DMS 273 treated with DMSO at 0.1 percent for 48 hours (cell line): ENCODE data around the gene SEC24D.
A peak's percentile ranks its signal among the peaks of the same experiment; 100 is the strongest.

Experiments
- DNase-seq: peaks from one replicate; lab custom pipeline; 2025; lab: John Stamatoyannopoulos, UW

SEC24D gene

DNA sequence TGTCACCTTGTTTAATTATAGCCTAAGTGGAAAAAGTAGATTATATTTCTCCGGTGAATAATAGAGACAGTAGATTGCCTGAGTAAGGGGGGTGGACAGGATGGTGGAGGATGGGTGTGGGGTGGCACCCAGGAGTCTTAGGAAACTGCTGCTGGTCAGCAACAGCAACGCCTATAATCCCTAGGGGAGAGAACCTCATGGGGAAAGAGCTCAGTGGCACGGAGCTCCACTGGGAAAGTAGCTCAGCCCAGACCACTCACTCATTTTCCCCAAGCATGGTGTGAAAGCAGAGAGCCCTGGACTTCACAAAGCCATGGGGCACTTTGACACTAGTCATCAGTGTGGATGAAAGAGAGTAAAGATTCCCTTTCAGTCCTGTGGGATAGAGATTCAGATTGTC, 119.6 kb downstream of the SEC24D start:
- DNase-seq, result no peak

DNA sequence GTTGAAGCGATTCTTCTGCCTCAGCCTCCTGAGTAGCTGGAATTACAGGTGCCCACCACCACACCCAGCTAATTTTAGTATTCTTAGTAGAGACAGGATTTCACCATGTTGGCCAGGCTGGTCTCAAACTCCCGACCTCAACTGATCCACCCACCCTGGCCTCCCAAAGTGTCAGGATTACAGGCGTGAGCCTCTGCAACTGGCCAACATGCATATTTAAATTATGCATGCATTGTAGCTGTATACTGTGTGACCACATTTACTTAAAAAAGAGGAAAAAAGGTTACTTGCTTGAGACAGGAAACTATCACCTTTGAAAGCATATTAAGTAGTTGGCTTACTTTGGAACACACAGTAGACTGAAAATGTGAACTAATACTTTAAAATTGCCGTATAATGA, 121.2 kb downstream of the SEC24D start:
- DNase-seq, result no peak

DNA sequence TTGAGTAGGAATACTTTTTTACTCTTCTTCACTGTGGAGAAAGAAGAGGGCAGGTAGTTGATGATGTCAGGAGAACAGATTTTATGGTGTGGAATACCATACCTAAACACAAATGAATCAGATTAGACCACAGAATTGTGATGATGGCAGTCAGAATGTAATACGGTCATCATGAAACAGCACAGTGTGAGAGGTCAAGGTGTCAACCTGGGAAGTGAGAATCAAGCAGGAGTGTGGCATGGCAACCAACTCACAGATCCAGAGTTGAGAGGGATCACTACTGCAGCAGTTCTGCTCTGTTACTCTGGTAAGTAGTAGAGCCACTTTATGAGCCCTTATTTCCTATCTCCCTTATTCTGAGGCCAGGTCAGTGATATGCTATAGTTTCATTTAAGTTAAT, 123.1 kb downstream of the SEC24D start:
- DNase-seq, result no peak

DNA sequence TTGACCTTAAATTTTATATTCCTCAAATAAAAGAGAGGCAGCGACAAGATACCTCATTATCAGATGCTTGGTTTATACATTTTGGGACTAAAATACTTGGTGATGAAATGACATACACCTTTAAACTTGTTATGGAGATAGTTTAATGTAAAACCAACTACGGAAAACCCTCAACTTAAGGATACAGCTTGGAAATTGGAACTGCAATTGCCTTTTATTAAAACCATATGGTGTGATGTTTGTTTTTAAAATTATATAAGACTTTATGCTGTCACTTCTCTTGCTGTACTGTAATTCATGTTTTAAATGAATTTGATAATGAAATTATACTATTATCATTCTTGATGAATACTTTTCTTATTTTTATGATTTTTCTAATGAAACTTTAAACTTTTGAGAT, 124.9 kb downstream of the SEC24D start:
- DNase-seq, result no peak

DNA sequence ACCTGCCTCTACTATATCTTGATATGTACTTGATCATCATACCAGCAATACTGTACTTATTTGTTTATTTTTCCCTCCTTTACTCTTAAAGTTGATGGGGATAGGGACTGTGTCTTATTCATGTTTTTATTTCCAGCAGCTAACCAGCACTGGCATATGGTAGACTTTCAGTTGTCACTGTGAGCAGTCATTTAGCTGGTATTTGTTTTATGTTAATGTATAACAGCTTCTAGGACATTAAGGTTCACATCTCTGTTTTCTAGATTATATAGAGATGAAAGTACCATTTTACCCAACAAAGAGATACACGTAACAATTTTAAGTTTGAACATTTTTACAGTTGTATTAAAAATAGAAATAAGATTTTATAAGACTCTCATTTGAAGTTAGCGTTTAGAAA, 132.8 kb downstream of the SEC24D start:
- no peak for DNase-seq

DNA sequence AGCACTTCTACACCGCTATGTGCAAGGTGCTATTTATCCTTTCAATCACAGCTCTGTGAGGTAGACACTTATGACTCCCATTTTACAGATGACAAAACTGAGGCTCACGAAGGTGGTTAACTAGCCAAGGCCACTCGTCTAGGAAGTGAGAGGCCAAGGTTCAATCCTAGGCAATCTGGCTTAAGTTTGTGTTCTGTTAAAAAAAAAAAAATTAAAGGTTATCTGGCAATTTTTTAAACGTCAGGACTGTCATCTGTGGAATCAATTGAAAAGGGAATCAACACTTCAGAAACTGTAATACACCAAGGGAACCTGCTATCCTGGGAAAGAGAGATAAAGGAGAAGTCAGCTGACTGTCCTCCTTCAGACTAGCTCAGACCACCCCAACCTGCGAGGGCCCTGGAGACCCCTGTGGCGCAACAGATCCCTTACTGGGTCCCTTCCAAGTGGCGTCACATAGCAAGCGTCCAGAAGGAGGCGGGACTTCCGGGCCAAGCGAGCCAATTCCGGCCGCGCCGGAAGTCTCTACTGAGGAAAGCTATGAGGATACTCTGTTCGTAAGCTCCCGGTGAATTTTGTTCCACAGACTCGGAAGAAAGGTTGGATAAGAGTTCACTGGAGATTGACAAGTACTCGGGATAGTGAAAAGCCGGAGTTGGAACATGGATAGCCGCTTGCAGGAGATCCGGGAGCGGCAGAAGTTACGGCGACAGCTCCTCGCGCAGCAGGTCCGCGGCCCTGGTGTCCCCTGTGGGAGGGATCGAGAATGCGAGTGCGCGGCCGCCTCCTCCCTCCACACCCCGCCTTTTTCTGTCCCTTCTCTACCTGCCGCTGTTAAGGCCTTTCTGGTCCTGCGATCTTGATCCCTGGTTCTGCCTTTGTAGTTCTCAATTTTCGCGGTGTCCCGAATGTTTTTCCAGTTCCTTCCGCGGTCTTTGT, 150.8 kb downstream of the SEC24D start, which contains the start of gene METTL14:
METTL14 (plus strand) TSS at position 520 of the 939 bp plus-strand sequence; CDS start at position 663, 143 bp downstream.
- DNase-seq, result peak; percentile 56

DNA sequence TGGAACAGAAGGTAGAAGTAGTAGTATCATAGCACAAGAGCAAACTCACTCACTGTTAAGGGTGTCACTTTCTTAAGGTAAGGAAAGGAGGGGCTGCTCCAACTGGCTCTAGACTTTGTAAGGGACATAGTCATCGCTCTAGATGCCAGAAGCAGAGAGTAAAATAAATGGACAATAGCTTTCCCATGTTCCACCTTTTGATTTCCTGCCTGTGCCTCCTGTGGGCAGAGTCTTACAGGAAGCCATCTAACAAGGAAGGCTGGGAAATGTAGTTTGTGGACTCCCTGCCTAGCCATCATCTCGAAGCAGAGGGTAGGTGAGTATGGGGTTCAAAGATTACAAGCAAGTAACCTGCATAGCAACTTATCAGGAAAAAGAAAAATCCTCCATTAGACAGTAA, 152.4 kb downstream of the SEC24D start:
- no peak for DNase-seq

DNA sequence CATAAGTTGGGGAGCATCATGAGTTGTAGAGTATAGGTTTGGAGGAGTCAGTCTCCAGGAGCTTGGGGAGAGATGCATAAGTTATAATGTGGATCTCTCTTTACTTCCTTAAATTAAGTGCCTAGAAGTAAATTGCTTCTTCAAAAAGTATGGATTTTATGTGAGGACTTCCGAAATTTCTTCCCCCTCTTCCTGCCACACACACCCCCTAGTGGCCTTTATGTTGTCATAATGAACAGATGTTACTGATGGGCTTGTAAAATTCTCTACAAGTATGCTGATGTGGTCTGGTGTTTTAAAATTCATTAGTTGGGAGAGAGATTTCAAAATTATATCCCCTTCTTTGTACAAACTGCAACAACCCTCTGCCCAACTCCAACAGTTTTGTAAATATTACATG, 153.0 kb downstream of the SEC24D start:
- DNase-seq, result no peak

DNA sequence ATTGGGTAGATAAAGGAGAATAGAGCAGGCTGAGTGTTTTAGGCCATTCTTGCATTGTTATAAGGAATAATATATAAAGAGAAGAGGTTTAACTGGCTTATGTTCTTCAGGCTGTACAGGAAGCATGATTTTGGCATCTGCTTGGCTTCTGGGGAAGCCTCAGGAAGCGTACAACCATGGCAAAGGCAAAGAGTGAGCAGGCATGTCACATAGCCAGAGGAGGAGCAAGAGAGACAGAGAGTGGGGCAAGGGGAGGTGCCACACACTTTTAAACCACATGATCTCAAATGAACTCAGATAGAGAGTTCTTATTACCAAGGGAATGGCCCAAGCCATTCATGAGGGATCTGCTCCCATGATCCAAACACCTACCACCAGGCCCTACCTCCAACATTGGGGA, 155.1 kb downstream of the SEC24D start:
- DNase-seq, result no peak

DNA sequence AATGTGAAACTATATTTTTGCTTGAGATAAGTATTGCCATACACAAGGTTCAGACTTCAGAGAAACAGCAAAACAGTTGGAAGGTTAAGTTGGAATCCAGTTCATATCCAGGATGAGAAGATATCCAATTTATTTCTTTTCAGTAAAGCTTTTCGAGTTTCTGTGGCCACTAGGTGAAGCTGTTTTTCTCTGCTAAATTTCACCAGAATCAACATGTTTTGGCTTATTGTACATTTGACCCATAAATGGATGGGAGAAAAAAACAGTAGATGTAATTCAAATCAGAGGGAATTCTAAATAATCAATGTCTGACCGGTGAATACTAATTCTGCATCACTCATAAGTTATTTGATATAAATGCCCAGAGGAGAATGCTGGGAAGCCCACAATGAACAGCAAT, 159.8 kb downstream of the SEC24D start:
- DNase-seq, result no peak
